HEK293T (cell line): ENCODE measurements around the gene TFEC.

ENCODE experiments used
- CTCF ChIA-PET: fragments of 350-600 bp; formaldehyde crosslinking; extraction: SDS; loops from one replicate; lab custom pipeline; 2021; ENCODE audit warnings: antibody characterized with exemption, inconsistent platforms; lab: Yijun Ruan, JAX
- POLR2A ChIA-PET: fragments of 350-600 bp; formaldehyde crosslinking; extraction: SDS; loops from one replicate; lab custom pipeline; 2020; ENCODE audit warnings: antibody characterized with exemption, inconsistent platforms; lab: Yijun Ruan, JAX
- DNase-seq: peaks from one replicate; pipeline ENCODE4 v3.0.0; 2012; ENCODE audit warnings: mixed read lengths; ENCODE audit errors: extremely low spot score
- ARNT ChIP-seq: fragments of 450-650 bp; IDR thresholded peaks from 2 replicates; pipeline ENCODE4 v1.6.1; 2017; ENCODE audit warnings: mild to moderate bottlenecking
- BHLHE40 ChIP-seq: fragments of 450-650 bp; IDR thresholded peaks from 2 replicates; pipeline ENCODE4 v1.6.1; 2016; ENCODE audit warnings: mild to moderate bottlenecking, moderate library complexity, borderline replicate concordance
- CTBP1 ChIP-seq: fragments of 450-650 bp; IDR thresholded peaks from 2 replicates; pipeline ENCODE4 v1.6.1; 2016; ENCODE audit warnings: borderline replicate concordance
- ELF4 ChIP-seq: fragments of 450-650 bp; IDR thresholded peaks from 2 replicates; pipeline ENCODE4 v1.6.1; 2017; ENCODE audit warnings: antibody characterized with exemption
- FOXA1 ChIP-seq: fragments of 450-650 bp; IDR thresholded peaks from 2 replicates; pipeline ENCODE4 v1.6.1; 2016; ENCODE audit warnings: mild to moderate bottlenecking
- FOXK2 ChIP-seq: fragments of 450-650 bp; IDR thresholded peaks from 2 replicates; pipeline ENCODE4 v1.6.1; 2016; ENCODE audit warnings: mild to moderate bottlenecking
- FOXM1 ChIP-seq: fragments of 450-650 bp; IDR thresholded peaks from 2 replicates; pipeline ENCODE4 v1.6.1; 2017; ENCODE audit warnings: mild to moderate bottlenecking, borderline replicate concordance
- HDGF ChIP-seq: fragments of 450-650 bp; IDR thresholded peaks from 2 replicates; pipeline ENCODE4 v1.6.1; 2017; ENCODE audit warnings: antibody characterized with exemption, borderline replicate concordance
- L3MBTL2 ChIP-seq: fragments of 450-650 bp; conservative IDR thresholded peaks from 2 replicates; pipeline ENCODE4 v1.6.1; 2016; ENCODE audit warnings: mild to moderate bottlenecking
- LEF1 ChIP-seq: fragments of 450-650 bp; IDR thresholded peaks from 2 replicates; pipeline ENCODE4 v1.6.1; 2017; ENCODE audit warnings: mild to moderate bottlenecking, borderline replicate concordance
- NFRKB ChIP-seq: fragments of 450-650 bp; IDR thresholded peaks from 2 replicates; pipeline ENCODE4 v1.6.1; 2016; ENCODE audit warnings: mild to moderate bottlenecking, moderate library complexity
- SP1 ChIP-seq: fragments of 450-650 bp; IDR thresholded peaks from 2 replicates; pipeline ENCODE4 v1.6.1; 2017
- SUZ12 ChIP-seq: fragments of 450-650 bp; IDR thresholded peaks from 2 replicates; pipeline ENCODE4 v1.6.1; 2016; ENCODE audit warnings: mild to moderate bottlenecking
- TARDBP ChIP-seq: fragments of 450-650 bp; IDR thresholded peaks from 2 replicates; pipeline ENCODE4 v1.6.1; 2016
- ZNF384 ChIP-seq: fragments of 450-650 bp; IDR thresholded peaks from 2 replicates; pipeline ENCODE4 v1.6.1; 2016
- TF ChIP-seq, protein P1 (sequence below): fragments of 450-650 bp; IDR thresholded peaks from 2 replicates; pipeline ENCODE4 v1.6.1; 2016

Gene TFEC

DNA sequence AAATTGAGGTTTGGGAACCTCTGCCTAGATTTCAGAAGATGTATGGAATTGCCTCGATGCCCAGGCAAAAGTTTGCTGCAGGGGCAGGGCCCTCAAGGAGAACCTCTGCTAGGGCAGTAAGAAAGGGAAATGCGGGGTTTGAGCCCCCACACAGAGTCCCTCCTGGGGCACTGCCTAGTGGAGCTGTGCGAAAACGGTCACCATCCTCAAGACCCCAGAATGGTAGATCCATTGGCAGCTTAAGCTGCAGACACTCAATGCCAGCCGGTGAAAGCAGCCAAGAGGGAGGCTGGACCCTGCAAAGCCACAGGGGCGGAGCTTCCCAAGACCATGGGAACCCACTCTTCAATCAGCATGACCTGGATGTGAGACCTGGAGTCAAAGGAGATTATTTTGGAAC, 15.0 kb upstream of the TFEC start:
- CTCF ChIA-PET = no interaction called here
- POLR2A ChIA-PET = no interaction called here

GRCh38 chr7:116041615-116042014, 11.1 kb upstream of the TFEC start:
- POLR2A ChIA-PET = no interaction called here
- CTCF ChIA-PET = no interaction called here
- no peak for DNase-seq
- TF ChIP-seq BHLHE40 (no peak), ARNT (no peak), FOXK2 (no peak), NFRKB (no peak), SUZ12 (no peak), TARDBP (no peak), FOXM1 (no peak), L3MBTL2 (no peak), FOXA1 (no peak), LEF1 (no peak), CTBP1 (no peak)

More for the DNA sequence above, 15.0 kb upstream of the TFEC start:
- no peak for DNase-seq
- no peak for TF ChIP-seq FOXA1
- no peak for TF ChIP-seq ZNF384
- TF ChIP-seq SP1 = no peak
- no peak for TF ChIP-seq NFRKB
- no peak for TF ChIP-seq ELF4
- TF ChIP-seq TARDBP = no peak
- TF ChIP-seq, protein P1, sequence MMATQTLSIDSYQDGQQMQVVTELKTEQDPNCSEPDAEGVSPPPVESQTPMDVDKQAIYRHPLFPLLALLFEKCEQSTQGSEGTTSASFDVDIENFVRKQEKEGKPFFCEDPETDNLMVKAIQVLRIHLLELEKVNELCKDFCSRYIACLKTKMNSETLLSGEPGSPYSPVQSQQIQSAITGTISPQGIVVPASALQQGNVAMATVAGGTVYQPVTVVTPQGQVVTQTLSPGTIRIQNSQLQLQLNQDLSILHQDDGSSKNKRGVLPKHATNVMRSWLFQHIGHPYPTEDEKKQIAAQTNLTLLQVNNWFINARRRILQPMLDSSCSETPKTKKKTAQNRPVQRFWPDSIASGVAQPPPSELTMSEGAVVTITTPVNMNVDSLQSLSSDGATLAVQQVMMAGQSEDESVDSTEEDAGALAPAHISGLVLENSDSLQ = no peak

DNA sequence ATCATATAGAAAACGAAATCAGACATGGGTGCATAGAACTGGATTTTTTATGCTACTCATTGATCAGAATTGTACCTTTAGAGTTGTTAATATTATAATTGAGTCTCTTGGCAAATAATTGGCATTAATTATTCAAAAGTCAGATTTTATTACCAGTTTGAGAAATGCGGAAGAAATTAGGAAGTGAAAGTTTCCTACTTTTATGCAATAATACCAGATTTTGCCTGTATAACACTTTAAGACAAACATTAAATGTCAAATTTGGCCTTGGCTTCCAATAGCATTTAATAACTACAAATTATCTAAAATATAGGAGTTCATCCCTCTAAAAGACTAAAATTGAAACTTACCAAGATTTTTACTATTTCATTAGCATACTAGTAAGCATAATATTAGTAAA, 6.8 kb upstream of the TFEC start:
- POLR2A ChIA-PET = no interaction called here
- TF ChIP-seq ZNF384 = no peak
- TF ChIP-seq, protein P1 = no peak
- no peak for TF ChIP-seq BHLHE40
- no peak for TF ChIP-seq FOXK2
- TF ChIP-seq ARNT = no peak
- TF ChIP-seq ELF4 = no peak
- no peak for TF ChIP-seq CTBP1
- TF ChIP-seq FOXM1 = no peak
- no peak for TF ChIP-seq FOXA1
- no peak for TF ChIP-seq HDGF
- no peak for TF ChIP-seq SUZ12
- TF ChIP-seq SP1 = no peak
- TF ChIP-seq L3MBTL2 = no peak
- no peak for TF ChIP-seq TARDBP
- TF ChIP-seq LEF1 = no peak
- TF ChIP-seq NFRKB = no peak
- no peak for DNase-seq
- CTCF ChIA-PET = no interaction called here

DNA sequence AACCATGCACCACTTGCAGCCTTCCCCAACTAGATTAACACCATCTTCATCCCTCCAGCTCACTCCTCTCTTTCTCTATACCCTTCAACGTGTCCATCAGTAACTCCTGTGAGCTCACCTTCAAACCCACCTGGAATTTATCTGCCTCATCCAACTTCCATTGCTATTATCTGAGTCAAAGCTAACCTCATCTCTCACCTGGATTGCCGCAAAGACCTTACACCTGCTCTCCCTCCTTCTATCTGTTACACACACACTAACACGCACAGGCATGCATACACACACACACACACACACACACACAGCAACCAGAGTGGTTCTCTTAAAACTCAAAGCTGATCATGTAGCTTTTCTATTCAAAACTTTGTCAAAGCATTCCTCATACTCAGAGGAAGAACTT, 3.8 kb upstream of the TFEC start:
- DNase-seq = no peak
- ChIA-PET CTCF (interaction anchor here (0.6 kb wide), 1 partner anchor 33 kb away, joined by 4 read pairs; no protein-coding TSS in a partner anchor), POLR2A (no interaction called here)
- no peak for TF ChIP-seq L3MBTL2
- no peak for TF ChIP-seq HDGF
- no peak for TF ChIP-seq SUZ12
- TF ChIP-seq CTBP1 = no peak
- no peak for TF ChIP-seq ZNF384
- no peak for TF ChIP-seq FOXK2
- TF ChIP-seq NFRKB = no peak
- no peak for TF ChIP-seq ELF4
- no peak for TF ChIP-seq BHLHE40
- no peak for TF ChIP-seq SP1
- no peak for TF ChIP-seq LEF1
- no peak for TF ChIP-seq TARDBP
- no peak for TF ChIP-seq ARNT
- no peak for TF ChIP-seq FOXM1
- TF ChIP-seq, protein P1 = no peak

DNA sequence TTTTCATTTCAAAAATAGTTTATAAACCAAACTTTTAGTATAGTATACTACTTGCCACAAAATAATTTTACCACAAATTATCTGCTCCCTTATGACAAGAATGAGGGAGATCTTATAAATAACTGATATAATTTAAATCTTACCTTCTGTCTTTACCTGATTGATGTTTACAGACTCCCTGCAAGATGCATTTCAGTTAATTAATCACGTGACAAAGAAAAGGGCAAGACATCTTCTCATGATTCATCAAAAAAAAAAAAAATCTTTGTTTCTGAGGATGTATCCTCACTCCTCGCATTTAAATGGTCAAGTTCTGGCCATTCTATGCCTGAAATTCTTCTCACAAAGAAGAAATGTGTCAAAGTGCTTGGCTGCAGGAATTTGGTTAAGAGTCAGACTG, 2.3 kb upstream of the TFEC start:
- TF ChIP-seq FOXK2 (no peak), BHLHE40 (no peak), TARDBP (no peak), HDGF (no peak), SUZ12 (no peak), CTBP1 (no peak), ELF4 (no peak), SP1 (no peak), FOXM1 (no peak), LEF1 (no peak), ARNT (no peak), FOXA1 (no peak)
- TF ChIP-seq, protein P1 = no peak
- ChIA-PET CTCF (no interaction called here), POLR2A (no interaction called here)
- no peak for DNase-seq

DNA sequence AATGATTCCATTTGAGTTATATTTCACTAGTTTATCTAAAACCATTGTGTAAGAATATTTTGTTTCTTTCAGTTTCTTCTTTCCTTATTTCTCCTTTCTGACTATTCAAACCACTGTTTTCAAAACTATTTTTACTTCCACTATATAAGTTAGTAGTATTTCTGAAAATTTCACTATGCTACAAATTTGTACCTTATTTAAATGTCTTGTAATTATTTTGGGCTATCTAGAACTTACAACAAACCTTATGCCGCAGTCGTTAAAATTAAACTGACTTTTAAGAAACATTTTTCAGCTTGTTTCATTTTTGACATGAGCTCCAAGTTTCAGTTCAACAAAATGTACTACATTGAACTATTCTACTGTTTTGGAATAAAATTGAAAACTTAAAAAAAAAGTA, 1.8 kb downstream of the TFEC start:
- DNase-seq = no peak
- CTCF ChIA-PET = no interaction called here
- TF ChIP-seq L3MBTL2 = no peak
- TF ChIP-seq ARNT = no peak
- TF ChIP-seq ELF4 = no peak
- no peak for TF ChIP-seq FOXK2
- no peak for TF ChIP-seq SP1
- no peak for TF ChIP-seq HDGF
- no peak for TF ChIP-seq SUZ12
- TF ChIP-seq, protein P1 = no peak
- POLR2A ChIA-PET = no interaction called here
